ENCODE results near the gene COQ10A.

The COQ10A gene

DNA sequence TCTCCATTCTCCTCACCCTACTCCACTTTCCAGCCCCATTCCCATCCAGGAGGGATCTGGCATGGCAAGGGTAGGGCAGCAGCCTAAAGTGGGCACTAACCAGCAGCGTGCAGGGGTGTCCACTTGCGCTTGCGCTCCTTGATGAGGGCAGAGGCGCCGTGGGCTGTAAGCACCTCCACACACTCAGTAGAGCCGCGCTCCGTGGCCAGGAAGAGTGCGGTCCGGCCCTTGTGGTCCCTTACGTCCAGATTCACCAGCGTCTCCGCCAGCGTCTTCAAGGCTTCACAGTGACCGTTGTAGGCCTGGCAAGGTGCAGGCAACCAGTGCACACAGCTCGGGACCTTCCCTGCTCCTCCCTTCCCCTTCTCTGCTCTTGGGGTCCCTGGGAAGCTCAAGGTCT, 18.8 kb upstream of the COQ10A start:
- no peak for TF ChIP-seq TAF1 (IDR thresholded peaks at IDR 0.05; ENCODE audit: borderline replicate concordance, insufficient read depth, low read length)
- TF ChIP-seq POLR2AphosphoS5 (IDR thresholded peaks at IDR 0.05; ENCODE audit: low read depth, low read length), result no peak
- TF ChIP-seq FOXP2 (optimal IDR thresholded peaks at IDR 0.05; ENCODE audit: borderline replicate concordance, extremely low read depth, extremely low read length, insufficient read depth), result no peak
- TF ChIP-seq REST (IDR thresholded peaks at IDR 0.05; ENCODE audit: insufficient read depth in 1 of 2, low read depth in 2 of 2, low read length in 2 of 2), result no peak
- no peak for TF ChIP-seq SIN3A (IDR thresholded peaks at IDR 0.05; ENCODE audit: borderline replicate concordance, insufficient read depth, low read length)

GRCh38 chr12:56248711-56249110, 18.0 kb upstream of the COQ10A start:
- TF ChIP-seq SIN3A (IDR thresholded peaks at IDR 0.05; ENCODE audit: borderline replicate concordance, insufficient read depth, low read length) (no peak), POLR2AphosphoS5 (IDR thresholded peaks at IDR 0.05; ENCODE audit: low read depth, low read length) (no peak), REST (IDR thresholded peaks at IDR 0.05; ENCODE audit: insufficient read depth in 1 of 2, low read depth in 2 of 2, low read length in 2 of 2) (no peak), TAF1 (IDR thresholded peaks at IDR 0.05; ENCODE audit: borderline replicate concordance, insufficient read depth, low read length) (no peak), FOXP2 (optimal IDR thresholded peaks at IDR 0.05; ENCODE audit: borderline replicate concordance, extremely low read depth, extremely low read length, insufficient read depth) (no peak)

DNA sequence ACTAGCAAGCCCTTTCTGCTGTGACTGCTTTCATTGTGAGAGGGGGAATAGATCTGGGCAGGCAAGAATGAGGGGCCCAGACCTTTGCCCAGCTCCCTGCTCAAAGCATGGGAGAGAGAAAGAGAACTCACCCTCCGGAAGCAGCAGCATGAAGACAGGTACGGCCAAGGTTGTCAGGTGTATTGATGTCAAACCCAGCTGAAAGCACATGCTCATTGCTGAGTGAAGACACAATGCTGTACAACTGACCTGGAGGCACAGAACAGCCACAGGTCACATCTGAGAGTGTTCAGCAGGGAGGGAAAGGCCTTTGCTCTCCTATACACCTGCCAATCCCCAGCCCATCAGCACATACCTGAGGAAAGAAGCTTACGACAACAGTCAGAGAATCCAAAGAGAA, 14.1 kb upstream of the COQ10A start:
- TF ChIP-seq SIN3A (IDR thresholded peaks at IDR 0.05; ENCODE audit: borderline replicate concordance, insufficient read depth, low read length), result no peak

GRCh38 chr12:56253091-56253490, 13.7 kb upstream of the COQ10A start:
- TF ChIP-seq TAF1 (IDR thresholded peaks at IDR 0.05; ENCODE audit: borderline replicate concordance, insufficient read depth, low read length) (no peak), FOXP2 (optimal IDR thresholded peaks at IDR 0.05; ENCODE audit: borderline replicate concordance, extremely low read depth, extremely low read length, insufficient read depth) (no peak), REST (IDR thresholded peaks at IDR 0.05; ENCODE audit: insufficient read depth in 1 of 2, low read depth in 2 of 2, low read length in 2 of 2) (no peak), SIN3A (IDR thresholded peaks at IDR 0.05; ENCODE audit: borderline replicate concordance, insufficient read depth, low read length) (no peak), POLR2AphosphoS5 (IDR thresholded peaks at IDR 0.05; ENCODE audit: low read depth, low read length) (no peak)

GRCh38 chr12:56255671-56256070, 11.1 kb upstream of the COQ10A start:
- TF ChIP-seq SIN3A (IDR thresholded peaks at IDR 0.05; ENCODE audit: borderline replicate concordance, insufficient read depth, low read length) (no peak), POLR2AphosphoS5 (IDR thresholded peaks at IDR 0.05; ENCODE audit: low read depth, low read length) (no peak), TAF1 (IDR thresholded peaks at IDR 0.05; ENCODE audit: borderline replicate concordance, insufficient read depth, low read length) (no peak), FOXP2 (optimal IDR thresholded peaks at IDR 0.05; ENCODE audit: borderline replicate concordance, extremely low read depth, extremely low read length, insufficient read depth) (no peak), REST (IDR thresholded peaks at IDR 0.05; ENCODE audit: insufficient read depth in 1 of 2, low read depth in 2 of 2, low read length in 2 of 2) (no peak)

All from PFSK-1 (cell line).